Transverse colon (tissue), 4 donors: Measurements from ENCODE around the gene PPARA. TPM values are rescaled to one million over a fixed set of nuclear protein-coding genes. Genes with fewer than 3 reads are reported as not detected.

Experiments
- DNase-seq: peaks from one replicate; pipeline ENCODE4 v3.0.0-alpha.2; 2019
- H3K27ac ChIP-seq, 4 donors: fragments of 200-600 bp; sonication (generic); 2 replicates each; pipeline ENCODE4 v1.5.1; 2016 to 2018; ENCODE audit warnings: inconsistent platforms in 4 of 4
- H3K27me3 ChIP-seq: fragments of 200-600 bp; sonication (generic); 2 replicates; pipeline ENCODE4 v1.5.1; 2017; ENCODE audit warnings: inconsistent platforms
- H3K36me3 ChIP-seq, 4 donors: fragments of 200-600 bp; sonication (generic); 2 replicates each; pipeline ENCODE4 v1.5.1; 2017 to 2019; ENCODE audit warnings: inconsistent platforms in 4 of 4
- H3K4me1 ChIP-seq, 4 donors: fragments of 200-600 bp; sonication (generic); 2 replicates each; pipeline ENCODE4 v1.5.1; 2017 to 2020; ENCODE audit warnings: inconsistent platforms in 4 of 4
- H3K4me3 ChIP-seq, 4 donors: fragments of 200-600 bp; sonication (generic); 1 replicate in 1 of 4; 2 replicates in 3 of 4; pipeline versions ENCODE4 v1.5.1 to v1.6.1; 2017 to 2019; ENCODE audit warnings: inconsistent platforms in 4 of 4
- H3K9me3 ChIP-seq, 2 donors: fragments of 200-600 bp; sonication (generic); 2 replicates each; pipeline ENCODE4 v1.5.1; 2017 to 2019; ENCODE audit warnings: inconsistent platforms in 2 of 2
- CTCF ChIP-seq, 5 experiments: fragments of 200-600 bp in 3 of 5; fragments of 450-650 bp in 2 of 5; sonication (generic) in 3 of 5; IDR thresholded peaks; 1 replicate in 2 of 5; 2 replicates in 3 of 5; pipeline ENCODE4 v1.5.1; 2016 to 2017; ENCODE audit warnings: antibody characterized with exemption in 5 of 5, inconsistent platforms in 3 of 5, mild to moderate bottlenecking in 2 of 5, moderate library complexity in 1 of 5
- EP300 ChIP-seq: sonication (generic); formaldehyde crosslinking; IDR thresholded peaks from one replicate; pipeline ENCODE4 v1.6.1; 2017; ENCODE audit warnings: antibody characterized with exemption, low read depth
- POLR2A ChIP-seq: fragments of 450-650 bp; IDR thresholded peaks from one replicate; pipeline ENCODE4 v1.6.1; 2016; ENCODE audit warnings: antibody characterized with exemption, mild to moderate bottlenecking, moderate library complexity
- POLR2AphosphoS5 ChIP-seq, 3 donors: sonication (generic); formaldehyde crosslinking; IDR thresholded peaks; one replicate each; pipeline ENCODE4 v1.6.1; 2016; ENCODE audit warnings: antibody characterized with exemption in 3 of 3
- WGBS, 2 donors: methylation state at CpG; one replicate each; pipeline ENCODE4 v1.1.5; 2018; ENCODE audit warnings: low coverage in 1 of 2; 5-methylcytosine and 5-hydroxymethylcytosine counted together
- in situ Hi-C, 4 donors: fragments of 200-750 bp; cut with MboI; loops; one replicate each; pipeline versions ENCODE4 v1.15.0 to v1.15.1; 2017; ENCODE audit warnings: low sequenced_read_pairs in 3 of 4, low pct_ligation_motif_present in 1 of 4, low pct_unique_long_range_greater_than_20kb in 1 of 4
- intact Hi-C: fragments of 100-400 bp; cut with DNase I; formaldehyde crosslinking; loops from one replicate; pipeline ENCODE4 v1.15.1; 2023; ENCODE audit warnings: low total_unique reads
- total RNA-seq, 4 donors: library from RNA; depleted of rRNA; stranded (reverse); fragments of >200 nt; gene quantifications; one replicate each; pipeline ENCODE4 v1.1.0, GENCODE V29; 2016

Gene PPARA
- total RNA-seq, 4 donors from 2014 or later, result 52.0 to 88.1 (median 74.7) TPM

GRCh38 chr22:46119729-46120419 lies 30.5 kb upstream of the PPARA start:
- Histone ChIP-seq H3K9me3 (no peaks in the 10 kb centered on the region), H3K4me1 (peaks cover 13 to 23% (median 16%) of the 10 kb centered on the region in 4 donors), H3K27ac (peak overlapping the region in 1 of 4 donors; percentile 39), H3K36me3 (no peaks in the 10 kb centered on the region), H3K27me3 (no peaks in the 10 kb centered on the region), H3K4me3 (no peak overlapping the region)
- in situ Hi-C loops, result loop anchor here (5.0 to 25.0 kb wide), 6 partner anchors 113 to 417 kb away; partner anchors contain the start of gene CELSR1 (in 1 of the 4)
- DNase-seq, result no peak
- TF ChIP-seq CTCF (IDR thresholded peaks at IDR 0.05), result no peak
- TF ChIP-seq POLR2AphosphoS5 (IDR thresholded peaks at IDR 0.05), result no peak
- TF ChIP-seq POLR2A, result no peak
- no peak for TF ChIP-seq EP300
- WGBS, 2 donors, result 46 to 53% methylated on average over 9 to 18 of the region's 23 CpGs
- intact Hi-C loops, result loop anchor here (5.0 to 10.0 kb wide), 2 partner anchors 197 to 415 kb away; partner anchors contain the start of gene CELSR1

- in situ Hi-C loops, result loop anchor here in 3 of 4 donors (5.0 to 25.0 kb wide), 3 partner anchors 192 to 417 kb away; partner anchors contain the start of gene CELSR1 (in 1 of the 3)
- H3K27me3 ChIP-seq, result no peaks in the 10 kb centered on the region
- no peak overlapping the region for H3K4me3 ChIP-seq
- 69% methylated on average over 7 of the region's 7 CpGs; no CpG with 5 or more reads in 1 of the 2 donors for WGBS, 2 donors
- DNase-seq, result no peak
- no peaks in the 10 kb centered on the region for H3K9me3 ChIP-seq
- intact Hi-C loops, result loop anchor here (5.0 to 10.0 kb wide), 2 partner anchors 197 to 414 kb away; partner anchors contain the start of gene CELSR1
- peak overlapping the region in 1 of 4 donors; percentile 19 for H3K27ac ChIP-seq
- peaks cover 16 to 23% (median 16%) of the 10 kb centered on the region in 4 donors for H3K4me1 ChIP-seq
- no peak for TF ChIP-seq CTCF (IDR thresholded peaks at IDR 0.05)
- no peak for TF ChIP-seq POLR2A
- TF ChIP-seq EP300, result no peak
- TF ChIP-seq POLR2AphosphoS5 (IDR thresholded peaks at IDR 0.05), result no peak
- H3K36me3 ChIP-seq, result no peaks in the 10 kb centered on the region
Observed at GRCh38 chr22:46120420-46120737, 29.9 kb upstream of the PPARA start.

- Histone ChIP-seq H3K27ac (no peak overlapping the region), H3K4me3 (no peak overlapping the region), H3K36me3 (no peaks in the 10 kb centered on the region), H3K4me1 (peaks cover 12 to 22% (median 17%) of the 10 kb centered on the region in 4 donors), H3K27me3 (no peaks in the 10 kb centered on the region), H3K9me3 (no peaks in the 10 kb centered on the region)
- WGBS, 2 donors, result 82% methylated on average over 6 of the region's 6 CpGs; no CpG with 5 or more reads in 1 of the 2 donors
- TF ChIP-seq EP300 (no peak), CTCF (IDR thresholded peaks at IDR 0.05) (no peak), POLR2AphosphoS5 (IDR thresholded peaks at IDR 0.05) (no peak), POLR2A (no peak)
- intact Hi-C loops (loop anchor here (5.0 to 10.0 kb wide), 2 partner anchors 196 to 414 kb away; partner anchors contain the start of gene CELSR1), in situ Hi-C loops (loop anchor here in 3 of 4 donors (5.0 to 25.0 kb wide), 3 partner anchors 191 to 416 kb away; partner anchors contain the start of gene CELSR1 (in 1 of the 3))
- no peak for DNase-seq
Observed at GRCh38 chr22:46121079-46121478, 29.2 kb upstream of the PPARA start.

- DNase-seq, result no peak
- no peaks in the 10 kb centered on the region for H3K27me3 ChIP-seq
- no peaks in the 10 kb centered on the region for H3K36me3 ChIP-seq
- intact Hi-C loops, result loop anchor here (5.0 to 10.0 kb wide), 2 partner anchors 196 to 413 kb away; partner anchors contain the start of gene CELSR1
- WGBS, 2 donors, result 76% methylated on average over 10 of the region's 11 CpGs; no CpG with 5 or more reads in 1 of the 2 donors
- H3K4me1 ChIP-seq, result peaks cover 7 to 20% (median 15%) of the 10 kb centered on the region in 4 donors
- H3K4me3 ChIP-seq, result no peak overlapping the region
- in situ Hi-C loops, result loop anchor here in 3 of 4 donors (5.0 to 25.0 kb wide), 3 partner anchors 191 to 416 kb away; partner anchors contain the start of gene CELSR1 (in 1 of the 3)
- no peak overlapping the region for H3K27ac ChIP-seq
- TF ChIP-seq POLR2AphosphoS5 (IDR thresholded peaks at IDR 0.05) (no peak), EP300 (no peak), CTCF (IDR thresholded peaks at IDR 0.05) (no peak), POLR2A (no peak)
- H3K9me3 ChIP-seq, result no peaks in the 10 kb centered on the region
Observed at GRCh38 chr22:46121523-46122287, 28.6 kb upstream of the PPARA start.
